ENCODE measurements around the gene PDE10A.

- TF ChIP-seq, protein P1, sequence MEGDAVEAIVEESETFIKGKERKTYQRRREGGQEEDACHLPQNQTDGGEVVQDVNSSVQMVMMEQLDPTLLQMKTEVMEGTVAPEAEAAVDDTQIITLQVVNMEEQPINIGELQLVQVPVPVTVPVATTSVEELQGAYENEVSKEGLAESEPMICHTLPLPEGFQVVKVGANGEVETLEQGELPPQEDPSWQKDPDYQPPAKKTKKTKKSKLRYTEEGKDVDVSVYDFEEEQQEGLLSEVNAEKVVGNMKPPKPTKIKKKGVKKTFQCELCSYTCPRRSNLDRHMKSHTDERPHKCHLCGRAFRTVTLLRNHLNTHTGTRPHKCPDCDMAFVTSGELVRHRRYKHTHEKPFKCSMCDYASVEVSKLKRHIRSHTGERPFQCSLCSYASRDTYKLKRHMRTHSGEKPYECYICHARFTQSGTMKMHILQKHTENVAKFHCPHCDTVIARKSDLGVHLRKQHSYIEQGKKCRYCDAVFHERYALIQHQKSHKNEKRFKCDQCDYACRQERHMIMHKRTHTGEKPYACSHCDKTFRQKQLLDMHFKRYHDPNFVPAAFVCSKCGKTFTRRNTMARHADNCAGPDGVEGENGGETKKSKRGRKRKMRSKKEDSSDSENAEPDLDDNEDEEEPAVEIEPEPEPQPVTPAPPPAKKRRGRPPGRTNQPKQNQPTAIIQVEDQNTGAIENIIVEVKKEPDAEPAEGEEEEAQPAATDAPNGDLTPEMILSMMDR (IDR thresholded peaks at IDR 0.05), result no peak
- no peak for TF ChIP-seq POLR2A (IDR thresholded peaks at IDR 0.05)
- no peak for TF ChIP-seq EP300 (IDR thresholded peaks at IDR 0.05)
These were observed 45.5 kb downstream of the PDE10A start for GRCh38 chr6:165617528-165617927.

Data from sigmoid colon (tissue), 4 donors.